HG03196 (cell line): ENCODE results near the gene TFR2.

ENCODE experiments used
- ATAC-seq: cut with Tn5 transposase; IDR thresholded peaks from one replicate; pipeline ENCODE4 v1.9.1; 2021; ENCODE audit not compliant: unreplicated experiment

TFR2 gene

DNA sequence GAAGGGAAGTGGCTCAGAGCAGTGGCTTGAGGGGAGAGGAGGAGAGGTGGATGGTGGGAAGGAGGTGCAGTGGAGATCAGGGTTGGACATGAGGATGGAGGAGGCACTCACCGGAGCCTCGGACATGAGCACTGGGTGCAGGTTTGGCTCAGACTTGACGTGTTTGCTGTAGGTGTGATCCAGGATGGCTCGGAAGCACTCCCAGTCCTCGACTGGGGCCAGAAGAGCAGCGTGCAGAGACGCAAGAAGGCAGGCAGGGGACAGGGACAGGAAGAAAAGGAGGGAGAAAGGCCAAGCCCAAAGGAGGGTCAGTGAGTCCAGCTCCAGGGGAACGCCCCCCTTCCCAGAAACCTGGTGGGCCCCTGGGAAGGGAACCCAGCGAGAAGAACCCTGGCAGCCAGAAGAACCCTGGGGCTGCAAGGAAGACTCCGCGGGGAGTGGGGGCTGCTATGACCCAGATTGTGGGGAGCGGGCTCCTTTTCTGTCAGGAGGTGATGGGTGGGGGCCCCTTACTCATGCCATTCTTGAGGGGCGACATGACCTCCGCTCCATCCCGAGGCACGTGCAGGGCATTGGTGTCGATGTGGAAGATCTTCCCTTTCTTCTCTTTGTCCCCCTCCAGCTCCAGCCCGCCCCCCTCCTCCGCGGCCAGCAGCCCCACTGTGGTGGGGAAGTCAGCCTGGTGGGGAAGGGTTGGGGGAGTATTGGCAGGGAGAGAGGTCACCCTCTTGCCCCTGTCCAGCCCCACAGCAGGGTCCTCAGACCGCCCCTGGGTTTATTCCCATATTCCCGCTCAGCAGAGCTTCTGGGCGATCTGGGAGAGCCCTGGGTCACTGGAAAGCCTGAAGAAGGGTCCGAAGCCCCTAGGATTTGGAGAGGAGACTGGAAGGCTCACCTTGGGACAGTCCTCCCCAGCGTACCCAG is 13.8 kb upstream of the TFR2 start:
- no peak for ATAC-seq

DNA sequence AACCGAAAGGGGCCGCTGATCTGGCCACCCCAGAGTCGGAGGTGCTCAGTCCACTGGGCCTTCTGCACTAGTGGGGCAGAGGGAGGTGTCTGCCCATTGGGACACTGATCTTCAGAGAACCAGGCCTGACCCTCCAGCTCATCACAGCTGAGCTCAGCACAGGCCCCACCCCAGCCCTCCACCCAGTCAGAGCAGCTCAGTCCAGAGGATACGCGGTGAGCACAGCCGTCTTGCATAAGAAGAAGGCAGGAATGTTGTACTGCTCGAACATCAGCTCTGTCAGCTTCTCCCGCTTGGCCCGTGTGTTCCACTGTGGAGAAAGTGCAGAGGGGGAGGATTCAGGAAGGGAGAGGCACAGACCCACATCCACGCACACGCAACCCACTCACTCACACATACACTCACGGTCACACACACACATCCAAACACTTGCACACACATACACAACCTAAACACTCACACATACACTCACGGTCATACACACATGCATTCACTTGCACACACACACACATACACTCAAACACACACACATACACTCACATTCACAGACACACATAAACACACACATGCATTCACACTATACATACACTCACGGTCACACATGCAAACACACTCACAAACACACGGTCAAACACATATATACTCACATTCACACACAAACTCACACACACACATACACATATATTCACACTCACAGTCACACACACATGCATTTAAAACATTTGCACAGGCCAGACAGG is 8.6 kb upstream of the TFR2 start:
- ATAC-seq = no peak

DNA sequence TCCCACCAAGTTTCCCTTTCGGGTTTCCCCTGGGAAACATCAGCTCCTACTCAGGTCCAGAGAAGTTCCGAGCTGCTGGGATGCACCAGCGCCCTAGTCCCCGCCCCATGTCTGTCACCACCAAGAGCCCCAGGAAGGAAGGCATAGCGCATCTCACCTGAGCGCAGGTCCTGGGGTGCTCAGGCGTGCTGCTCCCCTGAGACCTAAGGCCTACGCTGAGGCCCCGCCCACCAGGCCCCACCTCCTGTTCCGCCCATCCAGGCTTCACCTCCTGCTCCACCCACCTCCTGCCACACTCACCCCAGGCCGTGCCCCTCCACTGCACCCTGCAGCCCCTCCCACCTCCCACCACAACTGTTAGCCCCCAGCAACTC is 1.2 kb upstream of the TFR2 start:
- no peak for ATAC-seq

DNA sequence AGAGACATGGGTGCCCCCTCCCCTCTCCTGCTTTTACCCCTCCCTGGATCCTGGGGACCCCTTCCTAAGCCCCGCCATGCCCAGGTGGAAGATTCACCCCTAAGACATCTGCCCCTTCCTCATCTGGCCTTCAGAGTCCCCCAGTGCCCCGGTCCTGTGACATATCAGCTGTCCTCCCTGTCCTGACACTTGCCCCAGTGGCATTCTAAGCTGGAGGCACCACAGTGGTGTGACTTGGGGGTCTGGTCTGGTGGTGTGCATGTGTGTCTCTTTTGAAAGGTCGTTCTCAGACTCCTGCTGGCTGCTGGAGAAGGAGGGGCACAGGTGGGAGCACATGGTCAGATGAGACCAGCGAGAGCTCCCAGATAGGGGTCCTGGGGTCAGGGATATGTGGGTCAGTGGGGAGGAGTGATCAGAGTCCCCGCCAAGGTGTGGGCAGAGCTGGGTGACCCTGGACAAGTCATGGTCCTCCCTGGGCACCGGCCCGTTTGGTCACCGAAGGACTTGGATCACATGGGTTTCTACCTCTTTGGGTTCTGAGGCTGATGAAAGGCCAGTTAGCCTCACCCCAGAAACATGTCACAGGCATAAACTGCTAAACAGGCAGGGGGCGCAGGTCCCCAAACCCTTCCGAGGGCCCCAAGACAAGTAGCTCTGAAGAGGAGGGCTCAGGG is 645 bp upstream of the TFR2 start:
- no peak for ATAC-seq

DNA sequence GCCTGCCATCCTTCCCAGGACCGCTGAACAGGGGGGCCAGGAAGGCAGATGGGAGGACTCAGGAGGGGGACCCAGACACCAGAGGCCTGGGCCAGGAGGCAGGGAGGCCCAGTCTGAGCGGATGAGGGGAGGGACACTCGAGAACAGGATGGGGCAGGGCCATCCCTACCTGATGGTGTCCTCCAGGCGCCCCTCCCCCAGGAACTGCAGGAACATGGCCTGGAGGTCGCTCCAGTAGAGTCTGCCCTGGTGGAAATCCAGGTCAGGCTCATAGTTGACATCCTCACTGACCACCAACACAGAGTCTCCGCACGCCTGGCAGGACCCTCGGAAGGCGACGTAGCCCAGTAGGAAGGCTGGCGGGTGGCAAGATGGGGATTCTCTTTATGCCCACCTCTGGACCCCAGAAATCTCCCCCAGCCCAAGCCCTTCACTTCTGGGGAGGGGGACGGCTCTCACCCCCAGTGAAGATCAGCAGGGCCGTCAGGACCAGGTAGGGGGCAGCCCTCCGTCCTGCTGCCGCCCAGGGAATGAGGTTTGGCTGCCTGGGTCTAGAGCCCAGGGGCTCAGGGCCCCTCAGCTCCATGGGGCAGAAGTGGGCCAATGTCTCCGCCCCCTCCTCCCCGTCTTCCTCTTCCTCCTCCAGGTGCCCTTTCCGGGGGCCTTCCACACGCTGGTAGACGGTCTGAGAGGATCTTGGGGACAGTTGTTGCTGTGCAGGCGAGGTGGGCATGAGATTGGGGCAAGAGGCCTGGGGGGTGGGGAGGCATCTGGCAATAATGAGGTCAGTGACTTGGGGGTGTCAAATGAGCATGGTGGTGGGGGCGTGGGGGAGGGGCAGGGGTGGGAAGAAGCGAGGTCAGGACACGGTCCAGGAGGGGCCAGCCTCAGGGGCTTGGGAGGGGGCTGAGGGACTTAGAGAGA is 573 bp downstream of the TFR2 start:
- no peak for ATAC-seq

- ATAC-seq = no peak
These were observed 1.3 kb downstream of the TFR2 start for GRCh38 chr7:100639995-100640516.

- no peak for ATAC-seq
These were observed 8.2 kb downstream of the TFR2 start for GRCh38 chr7:100632951-100633717.

- ATAC-seq = no peak
These were observed 11.3 kb downstream of the TFR2 start for GRCh38 chr7:100630066-100630465.

GRCh38 chr7:100629117-100629716 is 12.1 kb downstream of the TFR2 start:
- no peak for ATAC-seq

DNA sequence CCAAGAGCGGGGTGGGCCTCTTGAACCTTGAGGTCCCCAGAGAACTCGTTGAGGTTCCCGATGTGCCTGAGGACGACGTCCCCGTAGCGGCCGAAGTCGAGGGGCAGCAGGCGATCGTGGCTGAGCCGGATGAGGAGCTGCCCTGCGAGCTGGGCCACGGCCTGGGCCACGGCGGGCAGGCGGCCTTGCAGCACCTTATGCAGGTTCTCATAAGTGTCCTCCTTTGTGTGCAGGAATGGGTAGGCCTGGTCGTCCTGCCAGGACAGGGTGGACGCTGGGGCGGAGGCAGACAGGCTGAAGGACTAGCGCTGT is 14.2 kb downstream of the TFR2 start:
- ATAC-seq = no peak

DNA sequence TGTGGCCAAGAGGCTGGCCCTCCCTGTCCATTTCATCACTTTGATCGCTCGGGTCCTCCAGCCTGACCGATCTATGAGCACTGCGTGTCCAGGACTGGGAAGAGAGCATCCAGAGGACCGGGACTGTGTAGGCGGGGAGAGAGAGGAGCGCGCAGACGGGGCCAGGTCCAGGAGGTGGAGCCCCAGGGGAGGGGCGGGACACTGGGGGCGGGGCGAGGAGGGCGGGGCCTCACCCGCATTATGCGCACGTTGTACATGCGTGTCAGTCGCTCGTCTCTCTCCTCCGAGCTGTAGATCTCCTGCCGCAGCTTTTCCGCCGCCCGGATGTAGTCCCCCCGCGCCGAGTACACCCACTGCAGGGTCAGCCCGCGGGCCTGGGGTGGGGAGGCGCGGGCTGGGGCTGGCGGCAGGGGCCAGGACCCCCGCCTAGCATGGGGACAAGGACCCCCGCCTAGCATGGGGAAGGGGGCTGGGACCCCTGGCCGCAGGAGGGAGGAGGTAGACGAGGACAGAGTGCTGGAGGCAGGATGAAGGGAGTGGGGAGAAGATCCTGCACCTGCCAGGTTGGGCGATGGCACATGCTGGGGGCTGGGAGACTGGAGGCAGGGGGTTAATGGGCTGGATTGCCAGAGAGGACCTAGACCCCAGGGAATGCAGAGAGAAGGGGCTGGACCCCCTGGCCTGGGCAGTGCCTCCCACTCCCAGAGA is 14.7 kb downstream of the TFR2 start:
- ATAC-seq = peak; percentile 61

GRCh38 chr7:100626055-100626454 is 15.3 kb downstream of the TFR2 start:
- ATAC-seq = no peak

DNA sequence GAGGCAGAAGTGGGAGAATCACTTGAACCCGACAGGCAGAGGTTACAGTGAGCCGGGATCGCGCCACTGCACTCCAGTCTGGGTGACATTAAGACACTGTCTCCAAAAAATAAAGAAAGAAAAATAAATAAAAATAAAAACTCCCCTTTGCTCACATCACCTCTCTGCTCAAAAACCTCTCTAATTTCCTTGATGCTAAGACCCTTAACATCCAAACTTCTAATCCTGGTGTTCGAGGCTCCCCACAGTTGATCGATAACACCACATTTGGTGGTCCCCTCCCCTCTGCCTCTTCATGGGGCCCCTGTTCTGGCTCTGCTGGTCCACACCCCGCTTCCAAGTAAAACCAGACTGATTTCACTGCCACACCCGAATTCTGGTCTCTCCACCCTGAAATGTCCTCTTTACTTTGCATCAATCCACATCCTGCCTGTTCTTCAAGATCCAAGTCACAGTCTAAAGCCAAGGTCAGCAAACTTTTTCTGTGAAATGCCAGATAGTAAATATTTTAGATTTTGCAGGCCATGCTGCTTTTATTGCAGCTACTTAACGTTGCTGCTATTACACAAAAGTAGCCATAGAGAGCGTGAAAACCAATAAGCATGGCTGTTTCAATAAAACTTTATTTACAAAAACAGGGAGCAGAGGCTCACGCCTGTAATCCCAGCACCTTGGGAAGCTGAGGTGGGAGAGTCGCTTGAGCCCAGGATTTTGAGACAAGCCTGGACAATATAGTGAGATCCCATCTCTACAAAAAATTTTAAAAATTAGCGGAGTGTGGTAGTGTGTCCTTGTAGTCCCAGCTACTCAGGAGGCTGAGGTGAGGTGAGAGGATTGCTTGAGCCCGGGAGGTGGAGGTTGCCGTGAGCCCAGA is 17.2 kb downstream of the TFR2 start:
- ATAC-seq = no peak

GRCh38 chr7:100621554-100621953 is 19.8 kb downstream of the TFR2 start:
- ATAC-seq = no peak

DNA sequence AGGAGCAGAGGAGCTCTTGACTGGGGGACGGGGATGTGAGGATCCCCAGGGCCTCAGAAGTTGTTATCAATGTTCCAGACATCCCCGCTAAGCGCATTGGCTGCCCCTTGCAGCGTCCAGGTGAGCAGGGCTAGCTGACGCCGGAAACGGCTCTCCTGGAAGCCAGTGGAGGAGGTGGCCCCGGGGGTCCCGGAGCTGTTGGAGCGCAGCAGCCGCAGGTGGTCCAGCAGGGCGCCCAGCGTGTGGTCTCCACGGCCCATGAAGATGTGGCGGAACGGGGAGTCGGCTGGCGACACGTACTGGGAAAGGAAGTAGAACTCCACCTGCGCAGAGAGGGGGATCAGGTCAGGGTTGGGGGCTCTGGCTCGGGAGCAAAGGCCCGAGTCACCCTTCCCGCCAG is 20.5 kb downstream of the TFR2 start:
- ATAC-seq = no peak

GRCh38 chr7:100620239-100620638 is 21.1 kb downstream of the TFR2 start:
- no peak for ATAC-seq

DNA sequence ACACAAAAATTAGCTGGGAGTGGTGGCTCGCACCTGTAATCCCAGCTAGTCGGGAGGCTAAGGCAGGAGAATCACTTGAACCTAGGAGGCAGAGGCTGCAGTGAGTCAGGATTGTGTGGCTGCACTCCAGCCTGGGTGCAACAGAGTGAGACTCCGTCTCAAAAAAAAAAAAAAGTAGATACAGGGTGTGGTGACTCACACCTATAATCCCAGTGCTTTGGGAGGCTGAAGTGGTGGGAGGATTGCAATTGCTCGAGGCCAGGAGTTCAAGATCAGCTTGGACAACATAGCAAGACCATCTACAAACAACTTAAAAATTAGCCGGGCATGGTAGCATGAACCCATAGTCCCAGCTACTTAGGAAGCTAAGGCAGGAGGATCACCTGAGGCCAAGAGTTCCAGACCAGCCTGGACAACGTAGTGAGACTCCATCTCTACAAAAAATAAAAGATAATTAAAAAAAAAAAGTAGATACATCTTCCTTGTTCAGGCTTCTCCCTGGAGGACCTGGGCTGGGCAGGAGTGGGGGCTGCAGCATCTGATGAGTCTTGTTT is 27.0 kb downstream of the TFR2 start:
- ATAC-seq = no peak
